SK-N-MC (cell line): Measurements from ENCODE around the gene NHP2.

Source experiments
- DNase-seq: peaks from one replicate; pipeline ENCODE4 v3.0.0-alpha.2; 2011; ENCODE audit warnings: low read depth, low spot score
- H3K27ac ChIP-seq: fragments of 200-600 bp; sonication (generic); 2 replicates; pipeline ENCODE4 v1.5.1; 2016; ENCODE audit warnings: mixed run types
- H3K36me3 ChIP-seq: fragments of 200-600 bp; sonication (generic); 2 replicates; pipeline ENCODE4 v1.6.1; 2017; ENCODE audit warnings: antibody characterized with exemption, low read length, mixed read lengths; ENCODE audit not compliant: insufficient read depth
- H3K4me3 ChIP-seq: fragments of 200-600 bp; sonication (generic); 2 replicates; pipeline ENCODE4 v1.5.1; 2016
- H3K9ac ChIP-seq: fragments of 200-600 bp; sonication (generic); 2 replicates; pipeline ENCODE4 v1.8.0; 2017; ENCODE audit warnings: mixed run types, mixed read lengths; ENCODE audit not compliant: insufficient read length
- H3K9me3 ChIP-seq: fragments of 200-600 bp; sonication (generic); 2 replicates; pipeline ENCODE4 v1.6.1; 2017; ENCODE audit warnings: low read depth, mild to moderate bottlenecking, antibody characterized with exemption, low read length, moderate library complexity, mixed read lengths
- EZH2 ChIP-seq: fragments of 200-600 bp; sonication (generic); IDR thresholded peaks from one replicate; pipeline ENCODE4 v1.6.1; 2017; ENCODE audit warnings: antibody characterized with exemption
- FOXP2 ChIP-seq: optimal IDR thresholded peaks from 2 replicates; pipeline ENCODE3; 2011; ENCODE audit warnings: mild to moderate bottlenecking, moderate library complexity; ENCODE audit not compliant: insufficient read depth; ENCODE audit errors: extremely low read length, control extremely low read depth
- POLR2AphosphoS5 ChIP-seq: IDR thresholded peaks from 2 replicates; pipeline ENCODE4 v1.6.1; 2012; ENCODE audit warnings: mild to moderate bottlenecking, low read depth, low read length, borderline replicate concordance

NHP2 gene

GRCh38 chr5:178160176-178160575 is 6.5 kb upstream of the NHP2 start:
- TF ChIP-seq POLR2AphosphoS5 (no peak), FOXP2 (no peak), EZH2 (no peak)
- Histone ChIP-seq H3K9ac (no peak overlapping the region), H3K36me3 (no peaks in the 10 kb centered on the region), H3K4me3 (no peak overlapping the region), H3K9me3 (no peaks in the 10 kb centered on the region), H3K27ac (no peak overlapping the region)
- no peak for DNase-seq

DNA sequence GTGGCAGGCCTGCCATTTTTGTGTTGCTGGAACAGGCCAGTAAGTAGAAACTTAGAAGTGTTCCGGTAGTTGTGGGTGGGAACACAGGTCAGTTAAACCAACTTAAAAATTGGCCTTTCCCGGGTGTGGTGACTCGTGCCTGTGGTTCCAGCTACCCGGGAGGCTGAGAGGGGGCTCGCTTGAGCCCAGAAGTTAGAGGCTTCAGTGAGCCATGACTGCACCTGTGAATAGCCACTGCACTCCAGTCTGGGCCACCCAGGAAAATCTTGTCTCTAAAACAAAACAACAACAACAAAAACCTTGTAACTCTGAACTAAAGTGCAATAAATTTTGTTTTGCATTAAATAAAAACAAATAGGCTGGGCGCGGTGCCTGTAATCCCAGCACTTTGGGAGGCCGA is 1.4 kb upstream of the NHP2 start:
- no peak overlapping the region for H3K27ac ChIP-seq
- no peaks in the 10 kb centered on the region for H3K9me3 ChIP-seq
- DNase-seq, result no peak
- H3K9ac ChIP-seq, result no peak overlapping the region
- no peak overlapping the region for H3K4me3 ChIP-seq
- H3K36me3 ChIP-seq, result peaks cover 25% of the 10 kb centered on the region; the same call in 1 of the 2 replicates
- TF ChIP-seq EZH2 (no peak), POLR2AphosphoS5 (no peak), FOXP2 (no peak)

GRCh38 chr5:178152491-178153444 is 917 bp downstream of the NHP2 start:
- Histone ChIP-seq H3K4me3 (peak overlapping the region; percentile 84), H3K9ac (peak overlapping the region; percentile 80), H3K9me3 (no peaks in the 10 kb centered on the region), H3K27ac (no peak overlapping the region), H3K36me3 (peaks cover 48% of the 10 kb centered on the region)
- DNase-seq, result no peak
- TF ChIP-seq FOXP2, result no peak
- TF ChIP-seq EZH2, result no peak
- TF ChIP-seq POLR2AphosphoS5, result no peak; the same call in 1 of the 2 replicates

- no peak for TF ChIP-seq FOXP2
- no peak for TF ChIP-seq EZH2
- TF ChIP-seq POLR2AphosphoS5, result no peak
- H3K9me3 ChIP-seq, result no peaks in the 10 kb centered on the region
- H3K36me3 ChIP-seq, result peaks cover 65% of the 10 kb centered on the region
- DNase-seq, result no peak
- H3K4me3 ChIP-seq, result no peak overlapping the region
- H3K27ac ChIP-seq, result no peak overlapping the region
- H3K9ac ChIP-seq, result no peak overlapping the region
These were observed 2.5 kb downstream of the NHP2 start for GRCh38 chr5:178150977-178151734.

DNA sequence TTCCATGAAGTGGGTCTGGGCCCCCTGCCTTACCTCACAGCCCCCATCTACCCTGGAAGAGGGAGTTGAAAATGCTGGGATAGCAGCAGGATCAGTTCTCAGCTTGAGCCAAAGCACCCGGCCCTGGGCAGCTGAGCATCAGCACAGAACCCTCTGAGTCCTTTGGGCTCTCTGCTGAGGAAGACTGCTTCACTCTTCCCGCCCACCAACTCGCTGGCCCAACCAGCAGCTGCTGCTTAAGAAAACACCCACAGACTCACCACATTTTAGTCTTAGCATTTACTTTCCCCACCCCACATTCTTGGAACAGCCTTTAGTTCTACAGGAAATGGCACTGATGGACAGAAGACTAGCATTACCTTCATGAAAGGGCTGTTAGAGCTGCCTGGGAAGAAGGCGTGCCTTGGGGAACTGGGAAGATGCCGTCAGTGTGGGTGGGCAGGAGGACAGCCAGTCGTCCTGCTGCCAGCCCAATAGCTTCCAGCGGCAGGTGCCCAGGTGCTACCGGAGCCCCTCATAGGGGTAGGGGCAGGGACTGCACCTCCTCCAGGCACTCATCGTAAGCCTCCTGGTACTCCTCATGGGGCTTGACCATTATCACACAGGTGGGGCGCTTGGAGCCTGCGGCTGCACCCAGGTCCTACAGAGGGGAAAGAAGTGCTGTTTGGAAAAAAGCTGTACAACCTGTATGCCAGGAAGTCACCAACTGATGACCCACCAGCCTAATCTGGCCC is 4.3 kb downstream of the NHP2 start:
- no peak for DNase-seq
- TF ChIP-seq EZH2 (no peak), FOXP2 (no peak), POLR2AphosphoS5 (no peak; the same call in 1 of the 2 replicates)
- Histone ChIP-seq H3K9ac (no peak overlapping the region), H3K36me3 (peaks cover 71% of the 10 kb centered on the region), H3K4me3 (no peak overlapping the region), H3K9me3 (no peaks in the 10 kb centered on the region), H3K27ac (no peak overlapping the region)

GRCh38 chr5:178147406-178147805 is 6.3 kb downstream of the NHP2 start:
- Histone ChIP-seq H3K36me3 (peaks cover 86% of the 10 kb centered on the region), H3K4me3 (no peak overlapping the region), H3K9ac (no peak overlapping the region), H3K9me3 (no peaks in the 10 kb centered on the region), H3K27ac (no peak overlapping the region)
- TF ChIP-seq FOXP2 (no peak), EZH2 (no peak), POLR2AphosphoS5 (no peak)
- no peak for DNase-seq

DNA sequence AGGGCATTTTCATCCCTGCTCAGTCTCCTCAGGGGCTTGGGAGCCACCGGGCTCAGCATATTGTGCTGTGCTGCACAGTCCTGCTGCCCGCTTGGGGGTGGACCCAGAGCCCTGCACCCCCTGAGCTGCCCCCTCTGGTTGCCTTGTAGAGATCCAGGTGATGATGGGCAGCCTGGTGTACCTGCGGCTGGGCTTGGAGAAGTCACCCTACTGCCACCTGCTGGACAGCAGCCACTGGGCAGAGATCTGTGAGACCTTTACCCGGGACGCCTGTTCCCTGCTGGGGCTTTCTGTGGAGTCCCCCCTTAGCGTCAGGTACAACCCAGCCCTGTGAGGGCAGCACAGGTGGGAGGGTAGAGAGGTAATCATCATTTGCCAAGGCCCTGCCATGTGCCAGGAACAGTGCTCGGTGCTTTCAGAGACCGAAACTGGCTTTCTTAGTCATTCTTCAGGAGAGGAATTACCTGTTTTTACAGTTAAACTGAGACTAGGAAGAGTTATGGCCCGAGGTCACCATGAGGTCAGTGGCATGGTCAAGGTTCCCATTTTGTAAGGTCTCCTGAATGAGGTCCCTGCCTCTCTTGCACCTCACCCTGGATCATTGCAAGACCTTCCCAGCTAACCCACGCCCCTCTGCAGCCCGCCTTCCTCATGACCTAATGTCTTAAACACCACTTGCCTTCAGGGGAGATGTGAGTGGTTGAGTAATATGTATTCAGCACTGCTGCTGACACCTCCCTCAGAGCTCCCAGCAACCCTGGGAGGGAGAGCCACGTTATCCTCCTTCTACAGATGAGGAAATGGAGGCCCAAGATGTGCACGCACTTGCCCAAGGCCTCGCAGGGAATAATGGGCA is 7.5 kb downstream of the NHP2 start:
- TF ChIP-seq POLR2AphosphoS5 (0 out of 2 replicates have a peak, but pooled peaks have one; percentile 1), EZH2 (no peak), FOXP2 (no peak)
- Histone ChIP-seq H3K9me3 (no peaks in the 10 kb centered on the region), H3K36me3 (peaks cover 84% of the 10 kb centered on the region), H3K9ac (no peak overlapping the region), H3K27ac (no peak overlapping the region), H3K4me3 (no peak overlapping the region)
- no peak for DNase-seq
